ENCODE measurements around the gene PHIP.
"Not testable (repeated sequence)": the region's sequence is repeated elsewhere in the genome, so short reads cannot be mapped to it uniquely, and the experiment has no call there.

Gene PHIP

GRCh38 chr6:79078075-79078969, at the start of gene PHIP:
Gene PHIP, minus strand, starts transcription at chr6:79078254. Its CDS starts 186 bp downstream, at chr6:79078068.
- H3K4me2 ChIP-seq: peak within 1 kb of the TSS; percentile 66
- peaks cover 10% of the 10 kb centered on the region for H3K4me1 ChIP-seq
- peaks cover 20% of the 10 kb centered on the region; the same call in 1 of the 2 replicates for H4K20me1 ChIP-seq

GRCh38 chr6:79127660-79128059, 49.6 kb upstream of the PHIP start:
- TF ChIP-seq Cebpa-rat (IDR thresholded peaks at IDR 0.05): no peak
- Histone ChIP-seq H3K4me2 (no peak overlapping the region), H3K27me3 (no peaks in the 10 kb centered on the region)

More at GRCh38 chr6:79078075-79078969, at the start of gene PHIP:
- Histone ChIP-seq H3K9ac (peak within 1 kb of the TSS; percentile 87), H3K27me3 (no peaks in the 10 kb centered on the region), H3K36me3 (no peaks in the 10 kb centered on the region), H3K27ac (peak within 1 kb of the TSS; percentile 92), H3K9me3 (no peaks in the 10 kb centered on the region), H3K4me3 (peak within 1 kb of the TSS; percentile 74)
- TF ChIP-seq Cebpa-rat (IDR thresholded peaks at IDR 0.05): 0 out of 2 replicates have a peak, but pooled peaks have one; percentile 36

GRCh38 chr6:79119217-79119616, 41.2 kb upstream of the PHIP start:
- H4K20me1 ChIP-seq: no peaks in the 10 kb centered on the region
- H3K27ac ChIP-seq: no peak overlapping the region
- no peaks in the 10 kb centered on the region for H3K36me3 ChIP-seq
- H3K4me3 ChIP-seq: no peak overlapping the region
- H3K27me3 ChIP-seq: no peaks in the 10 kb centered on the region
- H3K4me2 ChIP-seq: no peak overlapping the region
- no peak overlapping the region for H3K9ac ChIP-seq
- no peak for TF ChIP-seq Cebpa-rat (IDR thresholded peaks at IDR 0.05)
- H3K4me1 ChIP-seq: no peaks in the 10 kb centered on the region
- no peaks in the 10 kb centered on the region for H3K9me3 ChIP-seq

More at GRCh38 chr6:79127660-79128059, 49.6 kb upstream of the PHIP start:
- no peaks in the 10 kb centered on the region for H3K4me1 ChIP-seq
- no peak overlapping the region for H3K4me3 ChIP-seq
- no peaks in the 10 kb centered on the region for H4K20me1 ChIP-seq
- H3K36me3 ChIP-seq: no peaks in the 10 kb centered on the region
- H3K27ac ChIP-seq: no peak overlapping the region
- H3K9me3 ChIP-seq: no peaks in the 10 kb centered on the region
- no peak overlapping the region for H3K9ac ChIP-seq

GRCh38 chr6:79117752-79118151, 39.7 kb upstream of the PHIP start:
- Histone ChIP-seq H3K9me3 (no peaks in the 10 kb centered on the region), H3K27me3 (no peaks in the 10 kb centered on the region), H3K4me3 (no peak overlapping the region), H3K9ac (no peak overlapping the region), H4K20me1 (no peaks in the 10 kb centered on the region), H3K36me3 (no peaks in the 10 kb centered on the region), H3K4me1 (no peaks in the 10 kb centered on the region), H3K4me2 (no peak overlapping the region), H3K27ac (no peak overlapping the region)
- TF ChIP-seq Cebpa-rat (IDR thresholded peaks at IDR 0.05): no peak

GRCh38 chr6:79115553-79116182, 37.6 kb upstream of the PHIP start:
- Histone ChIP-seq H3K36me3 (no peaks in the 10 kb centered on the region), H4K20me1 (no peaks in the 10 kb centered on the region), H3K4me3 (no peak overlapping the region), H3K27me3 (no peaks in the 10 kb centered on the region), H3K4me1 (no peaks in the 10 kb centered on the region), H3K27ac (no peak overlapping the region), H3K4me2 (no peak overlapping the region), H3K9me3 (no peaks in the 10 kb centered on the region), H3K9ac (no peak overlapping the region)
- TF ChIP-seq Cebpa-rat (IDR thresholded peaks at IDR 0.05): no peak

- Histone ChIP-seq H3K9me3 (no peaks in the 10 kb centered on the region), H3K27ac (no peak overlapping the region), H3K4me3 (no peak overlapping the region), H4K20me1 (no peaks in the 10 kb centered on the region), H3K27me3 (no peaks in the 10 kb centered on the region), H3K4me1 (no peaks in the 10 kb centered on the region), H3K9ac (no peak overlapping the region), H3K36me3 (no peaks in the 10 kb centered on the region), H3K4me2 (no peak overlapping the region)
- TF ChIP-seq Cebpa-rat (IDR thresholded peaks at IDR 0.05): no peak
These were observed 33.5 kb upstream of the PHIP start for GRCh38 chr6:79111549-79111948.

- H3K4me2 ChIP-seq: no peak overlapping the region
- H3K9ac ChIP-seq: no peak overlapping the region
- H3K4me1 ChIP-seq: no peaks in the 10 kb centered on the region
- no peak for TF ChIP-seq Cebpa-rat (IDR thresholded peaks at IDR 0.05)
- no peak overlapping the region for H3K27ac ChIP-seq
- H3K27me3 ChIP-seq: no peaks in the 10 kb centered on the region
- no peaks in the 10 kb centered on the region for H3K9me3 ChIP-seq
- no peaks in the 10 kb centered on the region for H4K20me1 ChIP-seq
- H3K4me3 ChIP-seq: no peak overlapping the region
- no peaks in the 10 kb centered on the region for H3K36me3 ChIP-seq
These were observed 23.1 kb upstream of the PHIP start for GRCh38 chr6:79101164-79101563.

DNA sequence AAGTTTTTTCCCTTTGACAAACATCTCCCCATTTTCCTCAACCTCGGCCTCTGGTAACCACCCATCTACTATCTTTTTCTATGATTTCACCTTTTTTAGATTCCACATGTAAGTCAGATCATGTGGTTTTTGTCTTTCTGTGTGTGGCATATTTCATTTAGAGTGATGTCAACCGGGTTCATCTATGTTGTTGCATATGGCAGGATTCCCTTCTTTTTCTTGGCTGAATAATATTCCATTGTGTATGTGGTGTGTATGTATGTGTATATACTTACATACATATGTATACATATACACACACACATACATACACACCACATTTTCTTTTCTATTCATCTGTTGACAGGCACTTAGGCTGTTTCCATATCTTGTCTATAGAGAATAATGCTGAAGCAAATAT, 22.2 kb upstream of the PHIP start:
- Histone ChIP-seq H3K4me2 (no peak overlapping the region), H3K4me1 (no peaks in the 10 kb centered on the region)
- TF ChIP-seq Cebpa-rat (IDR thresholded peaks at IDR 0.05): no peak

GRCh38 chr6:79094938-79095337, 16.9 kb upstream of the PHIP start:
- no peaks in the 10 kb centered on the region for H3K36me3 ChIP-seq
- H4K20me1 ChIP-seq: no peaks in the 10 kb centered on the region
- H3K4me1 ChIP-seq: no peaks in the 10 kb centered on the region
- no peak for TF ChIP-seq Cebpa-rat (IDR thresholded peaks at IDR 0.05)
- H3K4me3 ChIP-seq: no peak overlapping the region
- H3K9ac ChIP-seq: no peak overlapping the region
- H3K27ac ChIP-seq: no peak overlapping the region
- H3K4me2 ChIP-seq: no peak overlapping the region
- H3K9me3 ChIP-seq: no peaks in the 10 kb centered on the region
- H3K27me3 ChIP-seq: no peaks in the 10 kb centered on the region

More for the DNA sequence above, 22.2 kb upstream of the PHIP start:
- Histone ChIP-seq H3K4me3 (no peak overlapping the region), H3K9me3 (no peaks in the 10 kb centered on the region), H3K9ac (no peak overlapping the region), H3K27ac (no peak overlapping the region), H4K20me1 (no peaks in the 10 kb centered on the region), H3K27me3 (no peaks in the 10 kb centered on the region), H3K36me3 (no peaks in the 10 kb centered on the region)

GRCh38 chr6:79091801-79092200, 13.7 kb upstream of the PHIP start:
- H3K9me3 ChIP-seq, H3K4me1 ChIP-seq, H4K20me1 ChIP-seq, H3K27ac ChIP-seq, H3K9ac ChIP-seq, H3K36me3 ChIP-seq, H3K27me3 ChIP-seq, H3K4me2 ChIP-seq, H3K4me3 ChIP-seq: not testable (repeated sequence)
